ENCODE measurements around the gene CPTP.

Gene CPTP

DNA sequence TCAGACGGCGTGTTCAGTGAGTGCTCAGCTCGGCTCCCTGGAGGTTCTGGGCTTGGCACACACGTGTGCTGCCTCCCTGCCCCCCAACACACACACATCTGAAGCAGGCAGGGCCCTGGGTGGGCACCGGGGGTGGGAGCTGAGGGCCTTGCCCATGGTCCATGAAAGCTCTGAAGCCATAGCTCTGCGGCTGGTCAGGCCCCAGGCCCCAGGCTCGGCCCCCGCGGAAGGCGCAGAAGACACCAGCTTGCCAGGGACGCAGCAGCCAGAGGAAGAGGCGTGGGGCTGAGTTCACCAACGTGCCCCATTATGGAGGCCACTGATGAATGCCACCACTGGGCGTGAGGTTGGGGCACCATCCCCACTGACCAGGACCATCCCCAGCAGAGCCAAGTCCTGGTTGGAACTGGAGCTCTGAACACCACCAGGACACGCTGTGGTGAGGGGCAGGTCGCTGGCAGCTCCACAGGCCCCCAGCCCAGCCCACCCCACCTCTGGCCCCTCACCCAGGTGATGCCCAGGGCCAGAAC is 46.2 kb downstream of the CPTP start:
- DNase-seq, result no peak

DNA sequence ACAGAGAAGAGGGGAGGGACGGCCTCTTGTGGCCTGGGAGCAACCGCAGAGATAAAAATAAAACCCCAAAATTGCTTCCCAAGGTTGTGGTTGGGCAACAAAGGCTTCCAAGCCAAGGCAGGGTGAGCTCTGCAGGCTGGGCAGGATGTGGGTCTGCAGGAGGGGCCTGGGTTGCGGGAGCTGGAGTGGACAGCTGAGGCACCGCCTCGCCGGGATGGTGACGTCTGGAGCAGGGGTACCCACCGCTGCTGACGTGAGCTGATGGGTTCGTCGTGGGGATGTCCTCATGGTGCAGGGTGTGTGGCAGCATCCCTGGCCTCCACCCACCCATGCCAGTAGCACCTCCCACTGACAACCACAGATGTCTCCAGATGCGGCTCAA is 46.8 kb downstream of the CPTP start:
- no peak for DNase-seq

DNA sequence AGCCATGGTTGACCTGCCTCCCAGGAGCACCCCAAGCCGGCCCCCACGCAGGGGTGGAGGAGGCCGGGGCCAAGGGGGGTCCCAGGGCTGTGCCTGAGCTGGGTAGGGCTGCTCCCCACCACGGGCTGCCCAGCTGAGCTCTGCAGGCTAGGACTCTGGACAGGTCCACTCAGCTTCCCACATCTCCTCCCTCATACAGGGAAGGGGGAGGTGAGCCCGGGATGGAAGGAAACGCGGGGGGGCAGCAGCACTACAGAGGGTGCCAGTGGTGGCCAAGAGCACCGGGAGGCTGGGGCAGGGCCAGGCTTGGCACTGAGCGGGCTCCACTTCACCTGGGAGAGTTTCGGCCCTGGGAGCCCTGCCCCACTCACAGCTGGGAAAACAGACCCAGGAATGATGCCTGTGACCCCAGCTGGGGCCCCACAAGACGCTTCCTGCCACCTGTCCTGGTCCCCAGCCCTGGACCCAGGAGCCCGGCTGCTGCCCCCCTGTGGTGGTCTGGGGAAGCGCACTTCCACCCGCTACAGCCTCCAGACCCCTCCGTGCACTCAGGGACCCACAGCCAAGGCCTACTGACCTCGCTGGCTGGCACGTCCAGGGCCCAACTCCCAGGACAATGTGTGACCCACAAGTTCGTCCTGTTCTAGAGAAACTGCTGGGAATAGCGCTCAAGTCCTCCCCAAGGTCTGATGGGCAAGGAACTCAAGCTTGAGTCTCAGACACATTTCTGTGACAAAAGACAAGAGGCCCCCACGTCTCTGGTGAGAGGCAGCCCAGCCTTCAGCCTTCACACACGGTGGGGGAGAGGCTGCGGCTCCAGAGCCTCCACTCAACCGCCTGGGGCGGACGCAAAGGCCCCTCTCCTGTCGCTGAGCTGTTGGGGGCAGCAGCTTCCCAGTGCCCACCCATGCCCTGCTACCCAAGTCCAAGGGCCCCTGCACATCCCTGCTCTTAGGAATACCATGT is 47.4 kb downstream of the CPTP start:
- no peak for DNase-seq

DNA sequence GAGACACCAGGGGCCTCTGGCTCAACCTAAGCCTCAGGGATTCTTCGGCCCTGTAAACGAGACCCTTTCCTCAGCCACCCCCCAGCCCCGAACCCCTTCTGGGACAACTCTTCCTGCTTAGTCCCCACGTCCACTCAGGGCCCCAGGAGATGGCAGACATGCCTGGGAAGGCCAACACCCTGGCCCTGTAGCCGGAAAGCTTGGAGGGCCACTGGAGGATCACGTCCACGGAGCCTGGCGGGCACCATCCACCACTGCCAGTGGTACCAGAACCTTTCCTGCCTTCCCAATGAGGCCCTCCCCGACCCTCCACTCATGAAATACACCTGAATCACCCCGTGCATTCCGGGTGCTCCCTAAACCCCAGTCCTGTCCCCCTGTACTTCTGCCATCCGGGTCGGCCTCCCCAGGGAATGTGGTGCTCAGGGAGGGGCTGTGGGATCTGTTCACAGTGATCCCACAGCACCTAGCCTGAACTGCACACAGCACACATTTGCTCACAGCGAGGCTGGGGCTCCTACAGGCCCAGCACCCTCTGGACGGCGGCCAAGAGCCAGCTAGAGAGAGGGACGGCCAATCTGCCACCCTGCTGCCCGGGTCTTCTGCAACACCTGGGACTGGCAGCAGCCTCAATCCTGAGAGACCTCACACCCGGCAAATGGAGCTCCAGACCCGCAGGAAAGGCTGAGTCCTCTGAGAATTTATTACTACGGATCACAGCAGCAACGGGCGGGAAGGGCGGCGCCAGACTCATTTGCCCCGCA is 48.6 kb downstream of the CPTP start:
- DNase-seq, result no peak

DNA sequence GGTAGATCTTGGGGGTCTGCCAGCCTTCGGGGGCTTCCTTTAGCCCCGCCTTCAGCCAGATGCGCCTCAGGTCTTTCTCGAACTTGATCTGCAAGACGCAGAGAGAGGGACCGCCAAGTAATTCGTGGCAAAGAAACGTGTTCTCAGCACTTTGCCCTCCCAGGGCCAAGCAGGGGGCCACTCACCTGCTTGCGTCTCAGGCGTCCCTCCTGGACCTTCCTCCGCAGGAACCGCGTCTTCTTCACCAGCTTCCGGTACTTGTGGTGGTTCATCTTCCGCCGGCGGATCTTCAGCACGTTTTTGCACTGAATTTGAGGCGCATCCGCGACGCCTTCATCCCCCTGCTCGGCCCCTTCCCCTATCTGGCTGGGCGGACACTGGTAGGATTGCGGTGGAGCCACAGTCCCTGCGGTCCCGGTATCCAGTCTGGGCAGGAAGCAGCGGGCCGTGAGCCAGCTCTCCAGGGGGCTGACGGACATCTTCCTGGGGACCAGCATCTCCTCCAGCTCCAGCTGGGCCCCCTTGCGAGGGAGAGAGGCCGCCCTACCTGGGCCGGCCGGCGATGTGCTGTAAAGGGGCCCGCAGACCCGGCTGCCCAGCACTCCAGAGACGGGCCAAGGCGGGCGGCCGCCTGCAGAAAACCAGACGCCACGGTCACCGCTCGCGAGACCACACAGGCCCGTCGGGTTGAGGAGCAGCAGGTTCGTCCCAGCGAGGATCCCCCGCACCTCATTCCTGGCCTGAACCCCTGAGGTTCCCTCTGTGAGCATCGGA is 49.4 kb downstream of the CPTP start:
- DNase-seq, result no peak

DNA sequence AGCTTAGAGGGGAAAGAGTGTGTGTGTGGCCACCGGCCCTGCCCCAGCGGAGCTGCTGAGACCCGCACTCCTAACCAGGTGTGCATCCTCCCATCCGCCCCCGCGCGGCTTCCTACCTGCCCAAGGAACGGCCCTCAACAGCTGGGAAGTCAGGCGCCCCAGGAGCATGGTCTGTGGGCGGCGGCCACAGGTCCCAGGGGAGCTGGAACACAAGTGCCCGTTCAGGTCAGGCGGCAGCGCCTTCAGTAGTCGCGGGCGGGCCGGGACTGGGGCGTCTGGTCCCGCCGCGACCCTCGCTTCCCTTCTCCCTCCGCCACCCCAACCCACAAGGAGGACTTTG is 50.0 kb downstream of the CPTP start:
- no peak for DNase-seq

DNA sequence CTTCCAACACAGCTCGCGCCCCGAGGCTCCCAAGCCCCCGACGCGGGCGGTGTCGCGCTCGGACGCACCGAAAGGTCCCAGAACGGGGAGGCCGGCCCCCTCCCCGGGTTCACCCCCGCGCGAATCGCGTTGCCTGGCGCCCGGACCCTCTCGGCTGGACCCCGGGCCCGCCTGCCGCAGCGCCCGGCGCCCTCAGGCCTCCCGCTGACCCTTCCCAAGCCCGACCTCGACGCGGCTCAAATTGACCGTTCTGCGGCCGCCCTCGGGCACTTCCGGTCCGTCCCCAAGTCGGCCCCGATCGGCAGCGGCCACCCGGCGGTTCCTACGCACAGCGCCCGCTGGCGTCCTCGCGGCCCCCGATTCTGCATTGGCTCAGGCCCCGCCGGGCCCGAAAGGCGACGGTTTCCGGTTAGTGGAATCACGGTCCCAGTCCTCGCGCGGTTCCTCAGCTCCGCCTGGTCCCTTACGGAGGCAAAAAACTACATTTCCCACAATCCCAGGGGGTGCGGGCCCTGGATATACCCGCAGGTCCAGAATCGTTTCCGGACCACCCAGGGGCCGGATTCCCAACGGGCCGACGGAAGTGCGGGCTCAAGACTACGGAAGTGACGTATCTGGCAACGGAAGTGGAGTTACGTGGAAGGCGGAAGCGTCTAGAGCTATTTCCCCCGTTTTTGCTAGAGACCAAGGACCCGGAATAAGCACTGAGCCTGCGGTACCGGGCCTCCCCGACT is 50.5 kb downstream of the CPTP start, which contains the start of gene AURKAIP1:
AURKAIP1 (minus strand) TSS at position 279 of the 734 bp plus-strand sequence. CDS start 451 bp downstream, outside the sequence.
- peak; percentile 100 for DNase-seq

DNA sequence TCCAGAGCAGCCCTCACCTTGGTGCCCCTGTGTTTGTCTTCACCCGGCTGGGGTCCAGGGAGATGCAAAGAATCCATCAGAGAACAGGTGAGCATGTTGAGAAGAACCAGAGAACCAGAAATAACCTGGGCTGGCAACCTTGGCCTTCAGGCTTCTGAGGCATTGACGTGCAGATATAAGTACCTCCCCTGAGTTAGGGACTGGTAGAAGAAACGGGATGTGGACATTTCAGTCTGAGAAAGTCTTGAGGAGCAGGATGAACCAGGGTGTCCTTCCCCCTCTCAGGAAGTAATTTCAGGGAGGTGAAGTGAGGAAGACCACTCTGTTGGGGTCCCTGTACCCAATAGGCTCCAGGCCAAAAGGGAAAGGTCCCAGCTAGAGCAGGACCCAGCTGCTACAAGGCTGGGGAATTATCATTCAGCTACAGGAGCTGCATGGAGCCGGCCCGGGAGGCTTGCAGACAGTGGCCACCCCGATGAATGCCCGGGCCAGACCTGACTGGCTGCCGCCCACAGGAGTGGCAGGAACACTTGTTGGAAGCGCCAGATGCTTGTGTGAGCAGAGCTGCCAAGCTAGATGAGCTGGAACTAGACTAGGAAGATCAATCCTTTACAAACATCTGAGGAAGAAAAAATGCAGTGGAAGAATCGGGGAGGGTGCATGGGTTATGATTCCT is 52.1 kb downstream of the CPTP start:
- DNase-seq, result no peak

DNA sequence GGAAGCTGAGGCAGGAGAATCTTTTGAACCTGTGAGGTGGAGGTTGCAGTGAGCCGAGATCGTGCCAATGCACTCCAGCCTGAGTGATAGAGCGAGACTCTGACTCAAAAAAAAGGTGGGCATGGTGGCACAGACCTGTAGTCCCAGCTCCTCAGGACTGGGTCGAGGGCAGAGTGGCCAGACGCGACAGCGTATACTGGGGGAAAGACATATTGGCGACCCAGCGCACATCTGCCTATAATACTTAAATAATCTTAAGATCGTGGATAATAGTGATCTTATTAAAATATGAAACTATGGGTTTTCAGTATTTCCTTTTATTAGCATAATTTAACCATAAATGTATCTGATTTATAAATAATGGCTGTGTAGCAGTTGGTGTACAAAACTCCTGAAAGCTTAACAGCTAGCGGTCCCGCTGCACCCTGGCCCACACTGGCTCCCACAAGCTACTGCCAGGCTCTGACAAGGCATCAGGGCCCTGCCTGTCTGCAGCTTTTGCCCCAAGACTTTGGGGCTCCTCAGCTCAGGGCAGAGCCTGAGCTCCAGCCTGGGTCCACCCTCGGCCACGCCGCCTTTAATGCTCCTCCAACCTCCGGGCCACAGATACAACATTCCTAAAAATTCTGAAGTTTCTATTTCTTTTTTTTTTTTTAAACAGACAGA is 53.1 kb downstream of the CPTP start:
- DNase-seq, result no peak

Measured in midbrain (tissue), 1 donor.